BE2C (cell line): ENCODE results near the gene AKT3.

ENCODE experiments used
- DNase-seq: peaks from one replicate; pipeline ENCODE4 v3.0.0-alpha.2; 2020
- H3K27me3 ChIP-seq: fragments of 250-450 bp; sonication (Bioruptor Pico); 2 replicates; pipeline ENCODE4 v1.5.1; 2020; ENCODE audit warnings: mild to moderate bottlenecking
- H3K36me3 ChIP-seq: fragments of 250-450 bp; sonication (Bioruptor Pico); 2 replicates; pipeline ENCODE4 v1.5.1; 2020; ENCODE audit warnings: mild to moderate bottlenecking
- H3K4me1 ChIP-seq: fragments of 250-450 bp; sonication (Bioruptor Pico); 2 replicates; pipeline ENCODE4 v1.5.1; 2020
- H3K4me3 ChIP-seq: 2 replicates; pipeline ENCODE4 v1.5.1; 2011; ENCODE audit warnings: low read depth, low read length
- H3K9me3 ChIP-seq: fragments of 250-450 bp; sonication (Bioruptor Pico); 2 replicates; pipeline ENCODE4 v1.5.1; 2020
- CTCF ChIP-seq: IDR thresholded peaks from 2 replicates; pipeline ENCODE4 v1.5.1; 2012; ENCODE audit warnings: mild to moderate bottlenecking, low read depth, low read length

Gene AKT3

DNA sequence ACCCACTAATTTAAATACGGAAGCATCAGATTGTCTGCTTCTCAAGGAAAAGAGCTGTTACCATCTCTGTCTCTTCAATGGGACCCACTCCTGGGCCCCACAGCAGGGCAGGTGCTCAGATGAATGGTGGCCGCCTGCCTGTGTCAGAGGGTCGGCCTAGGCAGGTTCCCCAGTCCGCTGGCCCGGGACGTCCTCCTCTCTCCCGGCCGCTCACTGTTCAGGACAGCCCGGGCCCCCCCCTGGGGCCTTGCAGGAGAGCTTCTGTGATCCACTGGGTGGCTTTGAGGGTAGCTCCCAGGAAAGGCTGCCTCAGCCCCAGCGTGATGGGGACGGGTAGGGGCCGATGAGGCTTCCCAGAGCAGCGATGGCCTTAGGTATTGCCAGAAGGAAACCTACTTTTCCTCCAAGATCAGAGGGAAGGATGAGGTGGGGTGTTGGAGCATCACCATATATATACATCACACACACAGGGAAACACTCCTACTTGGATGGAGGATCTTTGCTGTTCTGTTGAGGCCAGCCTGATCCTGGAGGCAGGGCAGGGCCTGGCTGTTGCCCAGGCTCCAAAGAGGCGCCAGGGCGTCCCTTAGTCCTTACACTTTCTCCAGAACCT is 362.9 kb downstream of the AKT3 start:
- Histone ChIP-seq H3K36me3 (no peaks in the 10 kb centered on the region), H3K4me1 (peaks cover 21% of the 10 kb centered on the region), H3K27me3 (no peaks in the 10 kb centered on the region), H3K4me3 (no peak overlapping the region), H3K9me3 (no peaks in the 10 kb centered on the region)
- no peak for DNase-seq
- TF ChIP-seq CTCF = no peak

DNA sequence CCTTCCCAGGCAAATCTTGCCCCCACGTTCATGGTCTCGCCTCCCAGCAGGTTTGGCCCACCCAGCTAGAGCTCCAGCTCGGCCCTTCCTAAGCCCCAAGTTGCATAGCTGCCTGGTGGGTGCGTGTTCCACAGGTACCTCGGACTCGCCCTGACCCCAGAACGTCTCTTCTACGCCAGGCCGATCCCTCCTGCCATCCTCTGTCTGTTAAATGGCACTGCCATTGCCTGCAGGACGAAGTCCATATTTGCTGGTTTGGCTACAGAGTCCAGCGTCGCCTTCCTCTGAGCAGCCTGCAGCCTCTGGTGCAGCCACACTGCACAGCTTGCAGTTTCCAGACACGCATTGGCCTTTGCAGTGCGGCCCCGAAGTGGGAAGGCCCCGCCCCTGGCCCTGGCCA is 366.1 kb downstream of the AKT3 start:
- DNase-seq = no peak
- no peak for TF ChIP-seq CTCF
- Histone ChIP-seq H3K9me3 (no peaks in the 10 kb centered on the region), H3K4me1 (peaks cover 7% of the 10 kb centered on the region), H3K36me3 (no peaks in the 10 kb centered on the region), H3K4me3 (no peak overlapping the region), H3K27me3 (no peaks in the 10 kb centered on the region)

DNA sequence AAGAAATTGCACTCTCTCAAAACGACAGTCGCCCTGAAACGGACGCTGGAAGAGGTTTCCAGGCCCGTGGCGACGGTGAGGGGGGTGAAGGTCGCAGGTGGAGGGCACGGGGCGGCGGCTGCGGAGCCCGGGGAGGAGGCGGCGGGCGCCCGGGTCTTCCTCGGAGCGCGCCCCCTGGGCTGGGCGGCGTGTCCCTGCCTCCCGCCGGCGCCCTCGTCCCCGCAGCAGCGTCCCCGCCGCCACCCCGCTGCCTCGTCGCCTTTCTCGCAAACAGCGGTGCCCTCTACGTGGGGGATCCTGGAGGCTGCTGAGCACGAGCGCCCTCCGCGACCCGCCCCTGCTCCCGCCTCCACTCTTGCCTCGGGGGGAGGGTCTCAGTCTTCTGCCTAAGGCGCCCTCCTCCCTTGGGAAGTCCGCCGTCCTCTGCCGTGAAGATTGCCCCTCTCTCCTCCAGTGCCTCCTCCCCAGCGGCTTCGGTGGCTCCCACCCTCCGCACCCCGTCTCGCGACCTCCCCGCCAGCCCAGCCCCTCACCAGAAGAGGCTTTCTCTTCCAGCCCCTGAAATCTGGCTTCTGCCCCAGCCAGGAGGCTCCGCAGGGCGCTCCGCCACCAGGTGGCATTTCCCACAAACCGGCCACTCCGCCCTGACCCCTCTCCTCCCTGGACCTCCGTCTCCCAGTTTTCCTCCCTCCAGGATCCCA is 366.8 kb downstream of the AKT3 start:
- Histone ChIP-seq H3K4me3 (peak overlapping the region; percentile 80), H3K4me1 (peaks cover 3% of the 10 kb centered on the region), H3K27me3 (no peaks in the 10 kb centered on the region), H3K9me3 (no peaks in the 10 kb centered on the region), H3K36me3 (no peaks in the 10 kb centered on the region)
- peak; percentile 67 for TF ChIP-seq CTCF
- DNase-seq = peak; percentile 70

DNA sequence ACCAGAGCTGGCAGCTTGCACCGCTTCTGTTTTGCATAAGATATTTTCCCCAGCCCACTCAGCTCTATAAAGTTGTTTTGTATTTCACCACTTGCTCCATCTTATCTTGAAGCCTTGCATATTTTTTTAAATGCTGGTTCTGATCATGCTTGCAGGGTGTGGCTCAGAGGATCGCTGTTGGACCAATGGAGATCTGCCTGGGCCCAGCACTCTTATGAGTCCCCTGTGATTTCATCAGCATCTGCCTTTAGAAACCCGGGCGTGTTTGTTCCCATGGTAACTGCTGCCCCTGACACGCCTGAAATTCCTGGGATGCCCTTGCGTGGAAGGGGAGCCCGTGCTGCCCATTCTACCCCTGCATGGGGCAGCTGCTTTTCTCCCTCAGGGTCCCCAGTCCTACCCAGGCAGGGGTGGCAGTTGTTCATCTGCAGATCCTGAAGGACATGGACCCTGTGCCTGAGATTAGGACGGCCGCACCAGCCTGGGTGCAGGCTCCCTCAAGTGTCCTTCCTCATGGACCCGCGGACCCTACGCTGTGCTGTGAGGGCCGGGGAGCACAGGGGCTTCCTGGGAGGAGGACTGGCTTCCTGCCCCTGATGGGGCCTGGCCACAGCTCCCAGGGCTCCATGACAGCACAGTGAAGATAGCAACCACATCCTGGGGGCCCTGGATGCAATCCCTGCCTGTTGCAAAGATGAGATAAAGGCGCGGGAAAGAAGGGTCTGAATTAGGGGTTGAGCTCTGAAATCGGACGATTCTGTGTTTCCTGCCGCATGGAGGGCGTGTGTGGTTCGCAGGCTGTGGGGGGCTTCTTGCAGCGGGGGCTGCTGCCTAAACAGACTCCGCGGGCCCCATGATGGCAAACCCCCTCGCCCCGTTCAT is 367.7 kb downstream of the AKT3 start:
- no peak; the same call in 1 of the 2 replicates for TF ChIP-seq CTCF
- Histone ChIP-seq H3K4me3 (peak overlapping the region; percentile 80), H3K27me3 (no peaks in the 10 kb centered on the region), H3K36me3 (no peaks in the 10 kb centered on the region), H3K4me1 (peaks cover 3% of the 10 kb centered on the region), H3K9me3 (no peaks in the 10 kb centered on the region)
- DNase-seq = peak; percentile 59

DNA sequence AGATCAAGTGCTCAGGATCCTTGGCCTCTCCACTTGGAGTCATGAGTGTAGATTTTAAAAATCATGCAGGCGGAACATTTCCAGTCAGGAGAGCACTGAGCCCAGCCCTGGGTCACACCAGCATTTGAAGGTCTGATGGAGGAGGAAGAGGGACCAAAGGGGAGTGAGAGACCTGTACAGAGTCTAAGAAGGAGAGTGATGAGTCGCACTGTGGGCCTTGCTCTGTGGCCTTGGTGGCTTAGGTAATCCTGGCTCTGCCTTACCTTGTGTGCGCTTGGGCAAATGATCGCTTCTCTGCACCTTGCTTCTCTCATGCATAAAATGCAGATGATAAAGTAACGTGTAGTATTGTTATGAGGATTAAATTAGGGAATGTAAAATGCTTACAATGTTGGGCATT is 368.9 kb downstream of the AKT3 start:
- no peak for TF ChIP-seq CTCF
- no peaks in the 10 kb centered on the region for H3K27me3 ChIP-seq
- H3K9me3 ChIP-seq = no peaks in the 10 kb centered on the region
- peaks cover 6% of the 10 kb centered on the region for H3K4me1 ChIP-seq
- no peak overlapping the region for H3K4me3 ChIP-seq
- DNase-seq = no peak
- H3K36me3 ChIP-seq = no peaks in the 10 kb centered on the region
